ENCODE results near the gene MXRA8.

GRCh38 chr1:1406821-1407635, 48.7 kb upstream of the MXRA8 start, which contains the start of gene MRPL20:
- TF ChIP-seq CTCF (IDR thresholded peaks at IDR 0.05), result peak in 1 of 6 experiments; percentile 3
- TF ChIP-seq POLR2A (IDR thresholded peaks at IDR 0.05), result peak in 1 of 2 donors; percentile 84

Measured in thyroid gland (tissue), 4 donors.